HG02943 (cell line): Measurements from ENCODE around the gene EXOSC7.
"Not testable (repeated sequence)": the region's sequence is repeated elsewhere in the genome, so short reads cannot be mapped to it uniquely, and the experiment has no call there.

Source experiments
- ATAC-seq: cut with Tn5 transposase; IDR thresholded peaks from one replicate; pipeline ENCODE4 v1.9.1; 2021; ENCODE audit warnings: mild to moderate bottlenecking, low read depth, moderate library complexity; ENCODE audit not compliant: unreplicated experiment

The EXOSC7 gene

GRCh38 chr3:45051685-45052084 lies 75.6 kb downstream of the EXOSC7 start:
- no peak for ATAC-seq

- not testable (repeated sequence) for ATAC-seq
These were observed 77.8 kb downstream of the EXOSC7 start for GRCh38 chr3:45053805-45054195.

GRCh38 chr3:45054196-45054857 lies 78.3 kb downstream of the EXOSC7 start:
- ATAC-seq, result no peak

- ATAC-seq, result no peak
These were observed 79.0 kb downstream of the EXOSC7 start for GRCh38 chr3:45055032-45055410.

- ATAC-seq, result no peak
These were observed 79.5 kb downstream of the EXOSC7 start for GRCh38 chr3:45055411-45056143.

GRCh38 chr3:45056608-45057301 lies 80.7 kb downstream of the EXOSC7 start:
- no peak for ATAC-seq

GRCh38 chr3:45057557-45057956 lies 81.5 kb downstream of the EXOSC7 start:
- ATAC-seq, result no peak

- no peak for ATAC-seq
These were observed 83.1 kb downstream of the EXOSC7 start for GRCh38 chr3:45059132-45059531.

- ATAC-seq, result no peak
These were observed 84.3 kb downstream of the EXOSC7 start for GRCh38 chr3:45060165-45060892.
